HG02588 (cell line): ENCODE results near the gene SLITRK6.
"Not testable (repeated sequence)": the region's sequence is repeated elsewhere in the genome, so short reads cannot be mapped to it uniquely, and the experiment has no call there.

Source experiments
- ATAC-seq: cut with Tn5 transposase; IDR thresholded peaks from one replicate; pipeline ENCODE4 v1.9.1; 2021; ENCODE audit warnings: mild to moderate bottlenecking, moderate library complexity; ENCODE audit not compliant: unreplicated experiment

SLITRK6 gene, protein sequence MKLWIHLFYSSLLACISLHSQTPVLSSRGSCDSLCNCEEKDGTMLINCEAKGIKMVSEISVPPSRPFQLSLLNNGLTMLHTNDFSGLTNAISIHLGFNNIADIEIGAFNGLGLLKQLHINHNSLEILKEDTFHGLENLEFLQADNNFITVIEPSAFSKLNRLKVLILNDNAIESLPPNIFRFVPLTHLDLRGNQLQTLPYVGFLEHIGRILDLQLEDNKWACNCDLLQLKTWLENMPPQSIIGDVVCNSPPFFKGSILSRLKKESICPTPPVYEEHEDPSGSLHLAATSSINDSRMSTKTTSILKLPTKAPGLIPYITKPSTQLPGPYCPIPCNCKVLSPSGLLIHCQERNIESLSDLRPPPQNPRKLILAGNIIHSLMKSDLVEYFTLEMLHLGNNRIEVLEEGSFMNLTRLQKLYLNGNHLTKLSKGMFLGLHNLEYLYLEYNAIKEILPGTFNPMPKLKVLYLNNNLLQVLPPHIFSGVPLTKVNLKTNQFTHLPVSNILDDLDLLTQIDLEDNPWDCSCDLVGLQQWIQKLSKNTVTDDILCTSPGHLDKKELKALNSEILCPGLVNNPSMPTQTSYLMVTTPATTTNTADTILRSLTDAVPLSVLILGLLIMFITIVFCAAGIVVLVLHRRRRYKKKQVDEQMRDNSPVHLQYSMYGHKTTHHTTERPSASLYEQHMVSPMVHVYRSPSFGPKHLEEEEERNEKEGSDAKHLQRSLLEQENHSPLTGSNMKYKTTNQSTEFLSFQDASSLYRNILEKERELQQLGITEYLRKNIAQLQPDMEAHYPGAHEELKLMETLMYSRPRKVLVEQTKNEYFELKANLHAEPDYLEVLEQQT

DNA sequence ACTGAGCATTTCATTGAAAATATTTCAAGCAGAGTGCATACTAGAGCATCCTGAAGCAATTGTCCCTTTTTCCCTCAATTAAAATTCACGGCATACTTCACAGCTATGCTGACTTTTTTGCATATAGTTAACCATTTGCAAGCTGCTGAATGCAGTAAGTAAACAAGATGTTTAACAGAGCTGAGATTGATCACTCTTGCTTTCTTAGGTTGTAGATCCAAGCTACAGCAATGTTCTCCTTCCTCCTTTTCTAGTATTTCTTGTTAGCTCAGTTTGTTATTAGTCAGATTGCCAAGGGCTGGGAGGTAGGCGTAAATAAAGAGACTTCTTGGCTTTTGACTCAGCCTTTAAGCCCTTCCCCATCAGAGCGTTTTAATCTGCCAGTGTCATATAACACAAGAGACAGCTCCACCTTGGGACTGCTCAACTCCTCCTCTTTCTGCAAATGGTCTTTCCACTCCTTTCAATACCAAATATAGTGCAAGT lies at the start of gene SLITRK6:
Gene SLITRK6 (minus strand): TSS at position 323 of the 486 bp plus-strand sequence. CDS start 2,911 bp downstream, outside the sequence.
- ATAC-seq = no peak

DNA sequence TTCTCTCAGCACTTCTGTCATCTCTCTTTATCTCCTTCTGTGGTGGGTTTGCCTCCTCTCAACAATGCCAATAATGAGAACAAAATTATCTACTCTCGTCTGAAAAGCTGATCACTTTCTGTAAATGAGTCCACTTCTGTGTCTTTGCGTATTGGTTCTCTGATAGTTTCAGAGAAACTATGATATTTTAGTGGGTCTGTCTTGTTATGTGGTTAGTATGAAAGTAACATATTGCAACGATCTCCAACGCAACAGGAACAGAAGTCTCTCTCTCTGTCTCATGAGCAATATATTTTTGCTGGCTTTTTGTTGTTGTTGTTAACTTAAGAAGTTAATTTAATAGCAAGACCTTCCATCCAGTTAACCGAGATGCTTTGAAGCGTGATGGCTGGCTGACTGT lies 47.8 kb upstream of the SLITRK6 start:
- ATAC-seq = no peak

DNA sequence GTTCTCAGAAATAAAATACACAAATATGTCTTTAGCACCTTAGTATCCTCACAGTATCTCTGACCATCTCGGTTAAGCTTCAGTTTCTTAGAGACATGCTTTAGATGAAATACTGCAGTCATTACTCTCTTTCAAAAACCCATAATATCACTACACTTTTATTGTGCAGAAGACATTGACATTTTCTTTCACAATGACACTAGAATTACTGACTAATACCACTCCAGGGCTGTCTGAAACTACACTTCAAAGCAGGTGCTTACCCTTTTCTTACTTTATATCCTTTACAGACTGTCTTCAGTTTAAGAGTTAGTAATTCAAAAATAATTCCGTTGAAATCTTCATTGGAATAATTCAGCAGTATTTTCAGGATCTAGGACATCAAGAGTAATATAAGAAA lies 42.2 kb upstream of the SLITRK6 start:
- ATAC-seq = no peak

DNA sequence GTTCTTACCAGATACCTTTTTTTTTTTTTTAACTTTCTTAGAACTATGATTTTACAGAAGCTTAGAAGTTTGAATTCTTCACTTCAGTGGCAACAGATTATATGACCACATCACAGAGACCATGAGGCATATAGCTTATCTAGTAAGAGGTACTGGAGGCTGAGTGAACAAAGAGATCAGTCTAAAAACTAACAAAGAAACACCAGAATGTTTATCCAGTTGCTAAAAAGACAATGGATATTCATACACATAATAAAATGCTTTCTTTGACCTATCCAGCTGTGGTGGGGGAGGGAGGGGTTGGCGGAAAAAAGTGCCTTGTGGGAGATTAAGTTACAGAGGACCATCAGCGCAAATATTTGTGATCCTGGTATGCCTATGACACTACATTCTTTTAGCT lies 34.7 kb upstream of the SLITRK6 start:
- no peak for ATAC-seq

DNA sequence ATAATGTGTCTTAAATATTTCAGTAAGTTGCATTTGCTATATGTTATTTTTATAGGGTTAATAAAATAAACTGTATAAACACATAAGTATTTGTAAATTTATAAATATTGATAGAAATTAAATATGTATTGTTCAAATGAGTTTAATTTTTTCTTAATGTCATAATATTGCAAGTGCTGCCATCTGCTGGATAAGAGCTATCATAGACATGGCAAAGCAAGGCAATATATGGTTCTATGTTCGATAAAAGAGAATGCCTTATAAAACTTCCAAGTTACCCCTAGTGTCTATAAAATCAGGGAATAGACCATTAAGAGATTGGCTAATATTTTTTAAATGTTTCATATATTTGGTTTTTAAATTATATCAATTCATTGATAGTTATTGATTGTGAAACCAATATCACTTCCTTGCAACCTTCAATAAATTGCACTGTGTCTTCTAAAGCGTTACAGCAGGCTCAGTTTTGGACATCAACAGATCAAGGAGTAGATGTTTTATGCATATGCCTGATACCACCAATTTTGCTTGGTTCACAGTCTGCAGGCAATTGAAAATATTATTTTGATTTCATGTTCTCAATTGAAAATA lies 29.0 kb upstream of the SLITRK6 start:
- no peak for ATAC-seq

DNA sequence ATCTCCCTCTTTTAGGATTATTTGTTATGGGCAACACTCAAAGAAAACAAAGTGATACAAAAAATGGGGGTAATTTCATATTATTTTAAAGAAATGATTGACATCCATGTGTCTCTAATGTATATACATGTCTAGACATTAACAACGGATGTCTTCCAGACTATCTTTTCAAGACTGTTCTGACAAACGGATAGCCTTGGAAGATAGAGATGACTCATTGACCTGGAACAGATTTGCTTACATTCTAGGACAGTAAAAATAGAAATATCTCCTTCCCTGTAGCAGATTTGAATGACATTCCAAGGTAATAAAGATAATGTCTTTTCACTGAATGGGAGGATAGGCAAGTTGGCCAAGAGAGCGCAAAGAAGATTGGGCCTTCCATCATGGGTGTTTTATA lies 26.2 kb upstream of the SLITRK6 start:
- ATAC-seq = no peak

DNA sequence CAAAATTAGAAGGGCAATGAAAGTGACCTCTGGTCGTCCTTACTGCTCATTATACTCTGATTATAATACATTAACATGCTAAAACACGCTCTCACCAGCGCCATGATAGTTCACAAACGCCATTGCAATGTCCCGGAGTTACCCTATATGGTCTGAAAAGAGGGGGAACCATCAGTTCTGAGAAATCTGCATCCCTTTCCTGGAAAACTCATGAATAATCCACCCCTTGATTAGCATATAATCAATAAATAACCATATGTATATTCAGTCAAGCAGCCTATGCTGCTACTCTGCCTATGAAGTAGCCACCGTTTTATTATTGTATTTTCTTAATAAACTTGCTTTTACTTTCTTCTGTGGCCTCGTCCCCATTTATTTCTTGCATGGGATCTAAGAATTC lies 24.6 kb upstream of the SLITRK6 start:
- ATAC-seq = no peak

DNA sequence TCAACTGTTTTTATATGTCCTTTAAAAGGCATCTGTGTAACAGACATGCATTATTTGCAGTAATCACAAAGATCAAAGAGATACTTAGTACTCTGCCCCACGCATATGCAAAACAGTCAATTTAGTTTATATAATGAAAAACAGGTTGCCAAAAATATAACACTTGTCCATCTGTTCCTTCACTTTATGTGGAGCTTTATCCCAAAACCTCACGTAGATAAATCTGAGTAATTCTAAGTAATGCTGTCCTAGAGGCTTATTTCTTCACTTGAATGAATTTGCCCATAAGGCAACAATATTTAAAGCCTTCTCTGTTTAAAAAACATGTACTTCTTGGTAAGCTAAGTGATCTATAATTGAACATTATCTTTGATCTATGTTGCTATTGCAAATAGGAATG lies 20.3 kb upstream of the SLITRK6 start:
- ATAC-seq = no peak

DNA sequence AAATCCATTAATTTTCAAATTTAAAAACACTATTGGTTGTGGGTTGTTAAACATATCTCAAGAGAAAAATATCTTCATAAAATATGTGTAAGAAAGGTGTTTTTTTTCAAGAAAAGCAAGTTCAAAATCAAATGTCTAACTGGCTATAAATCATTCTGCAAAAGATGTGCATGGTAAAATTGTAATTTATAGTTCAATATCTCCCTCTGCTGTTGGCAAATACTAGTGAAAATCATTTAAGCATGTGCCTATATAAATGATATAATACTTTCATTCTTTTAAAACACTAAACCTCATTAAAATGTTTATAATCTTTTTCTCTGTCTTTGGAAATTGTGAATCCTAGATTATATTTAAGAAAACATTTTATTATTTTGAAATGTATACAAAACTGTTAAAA lies 17.2 kb upstream of the SLITRK6 start:
- ATAC-seq = no peak

DNA sequence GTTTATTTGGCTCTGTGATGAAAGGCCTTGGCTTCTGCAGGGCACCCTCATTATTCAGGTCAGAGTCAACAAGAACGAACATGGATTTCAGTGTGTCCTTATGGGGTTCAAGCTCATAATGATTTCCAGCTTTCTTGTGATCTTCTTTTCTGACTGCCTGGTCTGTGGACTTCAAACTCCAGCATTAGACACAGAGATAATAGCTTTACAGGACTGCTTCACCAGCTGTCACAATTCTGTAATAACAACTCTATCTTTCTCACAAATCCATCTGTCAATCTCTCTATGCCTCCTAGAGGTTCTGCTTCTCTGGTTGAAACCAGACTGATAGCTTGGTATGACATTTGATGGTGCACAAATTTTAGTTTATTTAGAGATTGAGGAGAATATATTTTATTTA lies 13.1 kb upstream of the SLITRK6 start:
- no peak for ATAC-seq

DNA sequence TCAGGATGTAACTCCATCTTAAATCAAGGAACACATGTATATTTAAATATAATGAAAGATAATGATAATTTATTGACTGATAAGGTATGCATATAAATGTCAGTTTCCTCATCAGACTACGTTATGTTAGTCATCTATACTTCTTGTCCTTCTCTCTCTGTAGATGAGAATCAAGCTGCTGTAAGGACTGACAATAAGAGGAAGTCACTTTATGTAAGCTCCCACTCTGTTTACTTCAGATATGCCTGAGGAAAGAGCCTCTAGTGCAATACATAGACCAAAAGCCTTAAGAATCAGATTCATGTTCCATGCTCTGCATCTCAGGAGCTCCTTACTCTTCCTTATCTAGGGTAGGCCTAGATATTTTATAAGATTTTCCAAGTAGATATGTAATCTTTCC lies 9.6 kb upstream of the SLITRK6 start:
- ATAC-seq = no peak

DNA sequence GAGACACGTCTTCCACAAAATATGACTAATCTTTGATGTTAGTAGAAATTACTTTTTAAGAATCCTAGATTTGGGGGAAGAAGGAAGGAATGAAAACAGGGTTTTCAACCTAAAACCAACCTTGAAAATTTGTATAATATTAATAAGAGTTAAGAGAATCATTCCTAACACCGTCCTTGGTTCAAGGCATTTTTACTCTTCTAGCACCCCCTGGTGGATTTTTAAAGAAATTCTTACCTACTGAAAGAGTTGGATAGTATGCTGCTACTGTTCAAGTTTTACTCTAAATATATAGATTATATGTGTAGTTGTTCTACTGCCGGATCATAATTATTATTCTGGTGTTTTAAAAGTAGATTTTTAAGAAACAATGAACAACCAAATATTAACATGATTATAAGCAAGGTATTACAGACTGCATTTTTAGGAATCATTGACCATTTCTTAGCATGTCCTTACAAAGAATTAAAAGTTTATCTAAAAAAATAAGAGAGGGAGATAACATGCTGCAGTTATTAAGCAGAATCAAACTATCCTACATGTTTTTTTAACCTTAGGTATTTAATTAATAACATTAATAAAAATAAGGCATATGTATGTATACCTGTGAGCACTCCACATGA lies 7.4 kb upstream of the SLITRK6 start:
- peak; percentile 67 for ATAC-seq

DNA sequence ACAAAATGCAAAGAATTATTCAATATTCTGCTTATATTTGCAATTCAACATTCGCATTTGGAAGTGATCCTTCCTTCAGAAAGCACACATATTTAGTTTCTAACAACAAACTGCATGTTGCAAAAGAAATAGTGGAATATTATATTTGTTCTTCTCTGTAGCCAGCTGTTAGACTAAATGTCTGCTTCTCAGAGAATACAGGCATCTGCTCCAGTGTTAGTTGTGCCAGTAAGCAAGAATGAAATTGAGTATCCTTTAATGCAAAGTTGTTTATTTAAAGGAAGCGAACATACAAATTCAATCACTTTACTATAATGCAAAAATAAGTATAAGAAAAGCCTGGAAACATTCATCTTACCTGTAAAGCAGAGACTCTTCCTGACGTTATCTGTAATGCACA lies 663 bp downstream of the SLITRK6 start:
- ATAC-seq = no peak

DNA sequence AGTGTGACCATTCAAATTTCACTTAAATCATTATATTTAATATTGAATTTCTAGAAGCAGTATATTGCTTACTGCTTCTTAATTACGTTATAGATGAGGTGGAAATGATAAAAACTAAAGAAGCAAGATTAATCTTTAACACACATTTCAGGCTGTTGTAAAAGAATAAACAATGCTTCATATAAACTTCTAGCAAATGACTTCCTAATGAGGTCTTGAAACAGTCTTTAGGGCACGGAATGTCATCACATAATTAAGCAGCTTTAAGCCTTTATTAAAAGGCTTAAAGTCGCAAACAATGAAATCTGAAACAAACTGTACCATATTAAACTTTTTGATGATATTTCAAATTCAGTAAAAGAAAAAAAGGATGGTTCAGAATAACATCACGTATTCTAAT lies 1.9 kb downstream of the SLITRK6 start:
- no peak for ATAC-seq

DNA sequence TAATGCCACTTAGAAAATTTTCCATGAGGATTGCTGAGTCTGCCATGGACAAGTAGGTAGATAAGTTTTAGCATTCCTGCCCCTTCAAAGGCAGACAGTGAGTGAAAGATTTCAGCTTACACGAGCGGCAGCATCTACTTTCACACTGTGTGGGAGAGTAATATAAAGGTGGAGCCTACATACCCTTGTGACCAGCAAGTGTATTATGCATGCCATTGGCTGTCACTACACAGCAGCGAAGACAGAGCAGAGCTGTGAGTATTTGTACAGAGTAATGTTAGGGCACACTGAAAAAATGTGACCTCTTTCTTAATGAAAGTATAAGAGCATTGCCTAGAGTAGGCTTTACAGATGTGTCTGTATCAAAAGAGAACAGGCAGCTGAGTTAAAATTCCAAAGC lies 14.0 kb downstream of the SLITRK6 start:
- no peak for ATAC-seq

DNA sequence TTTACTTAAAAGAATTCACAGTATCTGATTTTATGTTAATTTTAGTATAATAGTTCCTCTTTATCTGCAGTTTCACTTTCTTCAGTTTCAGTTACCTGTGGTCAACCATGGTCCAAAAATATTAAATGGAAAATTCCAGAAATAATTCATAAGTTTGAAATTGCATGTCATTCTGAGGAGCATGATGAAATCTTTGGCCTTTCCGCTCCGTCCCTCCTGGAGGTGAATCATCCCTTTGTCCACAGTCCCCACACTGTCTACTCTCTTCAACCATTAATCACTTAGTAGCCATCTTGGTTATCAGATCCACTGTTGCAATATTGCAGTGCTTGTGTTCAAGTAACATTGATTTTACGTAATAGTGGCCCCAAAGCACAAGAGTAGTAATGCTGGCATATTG lies 26.9 kb downstream of the SLITRK6 start:
- ATAC-seq = no peak

DNA sequence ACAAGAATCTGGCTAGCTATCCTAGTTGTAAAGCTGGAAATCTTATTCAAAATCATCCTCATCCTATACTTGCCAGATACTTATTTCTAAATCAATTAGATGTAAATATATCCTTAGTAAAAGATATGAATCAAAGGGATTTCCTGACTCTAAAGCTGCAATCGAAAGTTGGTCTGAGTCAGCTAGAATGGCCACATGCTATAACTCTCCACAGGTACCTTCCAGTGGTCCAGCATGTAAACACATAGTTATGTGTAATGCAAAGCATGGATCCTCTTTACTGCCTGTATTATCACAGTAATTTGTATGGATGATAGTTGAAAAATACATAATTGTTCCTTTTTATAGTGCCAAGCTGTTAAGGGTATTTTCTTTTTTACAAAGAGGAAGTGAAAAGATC lies 27.4 kb downstream of the SLITRK6 start:
- ATAC-seq = no peak

DNA sequence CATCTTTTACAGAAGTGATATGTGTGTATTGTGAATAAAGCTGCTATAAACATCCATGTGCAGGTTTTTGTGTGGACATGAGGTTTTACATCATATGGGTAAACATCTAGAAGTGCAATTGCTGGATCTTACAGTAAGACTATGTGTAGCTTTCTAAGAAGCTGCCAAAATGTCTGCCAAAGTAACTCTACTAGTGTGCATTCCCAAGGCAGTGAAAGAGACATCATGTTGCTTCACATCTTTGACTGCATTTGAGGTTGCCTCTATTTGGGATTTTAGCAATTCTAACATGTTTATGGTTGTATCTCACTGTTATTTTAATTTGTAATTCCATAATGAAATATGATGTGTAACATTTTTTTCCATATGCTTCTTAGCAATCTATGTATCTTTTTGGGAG lies 30.3 kb downstream of the SLITRK6 start:
- ATAC-seq = no peak

DNA sequence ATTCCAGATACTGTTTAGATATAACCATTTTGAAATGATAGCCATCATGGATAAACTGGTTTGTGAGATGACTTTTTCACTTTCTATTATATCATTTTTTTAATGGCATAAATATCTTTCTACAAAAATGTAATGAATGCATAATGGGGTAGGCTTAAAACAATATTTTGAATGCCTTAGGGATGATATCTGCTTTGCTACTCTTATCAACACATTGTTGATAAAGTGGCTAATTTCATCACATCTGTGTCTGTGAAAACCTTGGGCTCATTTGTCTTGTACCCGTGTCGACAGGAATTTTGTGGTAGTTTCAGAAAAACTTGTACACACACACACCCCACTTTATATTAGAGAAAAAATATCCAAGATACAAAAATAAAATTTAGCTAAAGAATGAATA lies 44.1 kb downstream of the SLITRK6 start:
- ATAC-seq = no peak

DNA sequence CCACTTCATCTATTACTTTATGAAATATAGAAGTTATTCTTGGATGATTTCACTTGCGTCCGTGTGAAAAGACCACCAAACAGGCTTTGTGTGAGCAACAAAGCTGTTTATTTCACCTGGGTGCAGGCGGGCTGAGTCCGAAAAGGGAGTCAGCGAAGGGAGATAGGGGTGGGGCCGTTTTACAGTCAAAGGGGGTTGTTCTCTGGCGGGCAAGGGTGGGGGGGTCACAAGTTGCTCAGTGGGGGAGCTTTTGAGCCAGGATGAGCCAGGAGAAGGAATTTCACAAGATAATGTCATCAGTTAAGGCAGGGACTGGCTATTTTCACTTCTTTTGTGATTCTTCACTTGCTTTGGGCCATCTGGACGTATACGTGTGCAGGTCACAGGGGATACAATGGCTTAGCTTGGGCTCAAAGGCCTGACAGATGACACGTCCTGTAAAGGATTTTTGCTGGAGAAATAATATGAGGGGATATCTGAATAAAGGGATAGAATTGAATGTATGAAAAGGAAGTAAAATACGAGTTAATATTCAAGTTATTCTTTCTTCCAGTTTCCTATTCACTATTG lies 55.9 kb downstream of the SLITRK6 start:
- not testable (repeated sequence) for ATAC-seq
